H9 (cell line): Measurements from ENCODE around the gene HSD11B1L. TPM values are rescaled to one million over a fixed set of nuclear protein-coding genes. Genes with fewer than 3 reads are reported as not detected.

Source experiments
- DNase-seq: peaks from one replicate; pipeline ENCODE4 v3.0.0-alpha.2; 2017
- H2AFZ ChIP-seq: one replicate; pipeline ENCODE4 v1.6.1; 2013; ENCODE audit warnings: mild to moderate bottlenecking, low read length, control low read depth, moderate library complexity
- H2AK5ac ChIP-seq: 2 replicates; pipeline ENCODE4 v1.6.1; 2013; ENCODE audit warnings: low read length, control low read depth, mixed read lengths; ENCODE audit not compliant: insufficient read length
- H2BK120ac ChIP-seq: one replicate; pipeline ENCODE4 v1.6.1; 2013; ENCODE audit warnings: low read depth, mild to moderate bottlenecking, low read length, control low read depth, inconsistent platforms; ENCODE audit not compliant: poor library complexity, severe bottlenecking
- H2BK12ac ChIP-seq: 2 replicates; pipeline ENCODE4 v1.6.1; 2013; ENCODE audit warnings: low read length, control low read depth, mixed read lengths, low read depth; ENCODE audit not compliant: insufficient read length
- H2BK15ac ChIP-seq: 2 replicates; pipeline ENCODE4 v1.6.1; 2013; ENCODE audit warnings: low read depth, low read length, control low read depth
- H2BK20ac ChIP-seq: one replicate; pipeline ENCODE4 v1.6.1; 2013; ENCODE audit warnings: low read depth, mild to moderate bottlenecking, low read length, control low read depth, inconsistent platforms; ENCODE audit not compliant: poor library complexity, severe bottlenecking
- H2BK5ac ChIP-seq: 2 replicates; pipeline ENCODE4 v1.6.1; 2013; ENCODE audit warnings: low read length, control low read depth, mixed read lengths; ENCODE audit not compliant: insufficient read length
- H3K14ac ChIP-seq: 2 replicates; pipeline ENCODE4 v1.6.1; 2013; ENCODE audit warnings: low read length, control low read depth; ENCODE audit not compliant: insufficient read depth
- H3K18ac ChIP-seq: 2 replicates; pipeline ENCODE4 v1.6.1; 2013; ENCODE audit warnings: low read depth, mild to moderate bottlenecking, mixed read lengths, low read length, control low read depth; ENCODE audit not compliant: insufficient read length
- H3K23ac ChIP-seq: 2 replicates; pipeline ENCODE4 v1.6.1; 2013; ENCODE audit warnings: low read length, control low read depth, mixed read lengths, low read depth; ENCODE audit not compliant: insufficient read length
- H3K23me2 ChIP-seq: 2 replicates; pipeline ENCODE4 v1.6.1; 2013; ENCODE audit warnings: low read depth, mild to moderate bottlenecking, mixed read lengths, low read length, control low read depth; ENCODE audit not compliant: insufficient read length, poor library complexity, severe bottlenecking
- H3K27ac ChIP-seq: 2 replicates; pipeline ENCODE4 v1.5.1; 2013; ENCODE audit warnings: low read length, control low read depth, mixed read lengths, low read depth; ENCODE audit not compliant: insufficient read length
- H3K27me3 ChIP-seq: 2 replicates; pipeline ENCODE4 v1.6.1; 2013; ENCODE audit warnings: low read length, control low read depth, inconsistent platforms; ENCODE audit not compliant: insufficient read depth
- H3K4ac ChIP-seq: 2 replicates; pipeline ENCODE4 v1.6.1; 2013; ENCODE audit warnings: low read depth, mild to moderate bottlenecking, control low read depth, inconsistent platforms, low read length, moderate library complexity
- H3K4me1 ChIP-seq: 2 replicates; pipeline ENCODE4 v1.6.1; 2013; ENCODE audit warnings: low read length, control low read depth, inconsistent platforms; ENCODE audit not compliant: insufficient read depth
- H3K4me2 ChIP-seq: 2 replicates; pipeline ENCODE4 v1.6.1; 2013; ENCODE audit warnings: low read length, control low read depth, mixed read lengths; ENCODE audit not compliant: insufficient read length, insufficient read depth
- H3K56ac ChIP-seq: 2 replicates; pipeline ENCODE4 v1.6.1; 2013; ENCODE audit warnings: low read depth, mild to moderate bottlenecking, mixed read lengths, low read length, control low read depth; ENCODE audit not compliant: insufficient read length
- H3K79me1 ChIP-seq: 2 replicates; pipeline ENCODE4 v1.6.1; 2013; ENCODE audit warnings: low read depth, mild to moderate bottlenecking, moderate library complexity, low read length, control low read depth, inconsistent platforms; ENCODE audit not compliant: insufficient read depth, poor library complexity, severe bottlenecking
- H3K79me2 ChIP-seq: 2 replicates; pipeline ENCODE4 v1.6.1; 2013; ENCODE audit warnings: low read length, control low read depth, inconsistent platforms; ENCODE audit not compliant: insufficient read depth
- H3K9ac ChIP-seq: 2 replicates; pipeline ENCODE4 v1.6.1; 2013; ENCODE audit warnings: low read length, control low read depth, mixed read lengths; ENCODE audit not compliant: insufficient read length; ENCODE audit errors: extremely low read depth
- H3K9me3 ChIP-seq: one replicate; pipeline ENCODE4 v1.6.1; 2013; ENCODE audit warnings: low read depth, low read length, inconsistent platforms; ENCODE audit not compliant: control insufficient read depth
- H3T11ph ChIP-seq: one replicate; pipeline ENCODE4 v1.6.1; 2013; ENCODE audit warnings: mild to moderate bottlenecking, low read length, control low read depth, inconsistent platforms
- H4K20me1 ChIP-seq: one replicate; pipeline ENCODE4 v1.6.1; 2013; ENCODE audit not compliant: control insufficient read depth, insufficient read length, insufficient read depth
- H4K5ac ChIP-seq: 2 replicates; pipeline ENCODE4 v1.6.1; 2013; ENCODE audit warnings: low read depth, mild to moderate bottlenecking, mixed read lengths, low read length, control low read depth; ENCODE audit not compliant: insufficient read length
- H4K8ac ChIP-seq: replicated peaks from 2 replicates; pipeline ENCODE4 v1.6.1; 2013; ENCODE audit warnings: low read length, control low read depth, mixed read lengths, low read depth; ENCODE audit not compliant: insufficient read length
- H4K91ac ChIP-seq: 2 replicates; pipeline ENCODE4 v1.6.1; 2013; ENCODE audit warnings: low read depth, mild to moderate bottlenecking, moderate library complexity, mixed read lengths, low read length, control low read depth; ENCODE audit not compliant: insufficient read length
- H3K27ac Mint-ChIP-seq, 3 experiments: 2 replicates in 2 of 3; 3 replicates in 1 of 3; pipeline ENCODE4 v1.8.0; 2020 to 2021; ENCODE audit warnings: mixed read lengths in 3 of 3, mild to moderate bottlenecking in 1 of 3, moderate library complexity in 1 of 3
- H3K27me3 Mint-ChIP-seq: 2 replicates; pipeline ENCODE4 v1.8.0; 2021; ENCODE audit warnings: low read depth, mild to moderate bottlenecking, moderate library complexity, mixed read lengths
- H3K36me3 Mint-ChIP-seq, 3 experiments: 2 replicates in 2 of 3; 3 replicates in 1 of 3; pipeline ENCODE4 v1.8.0; 2020 to 2021; ENCODE audit warnings: low read depth in 3 of 3, mixed read lengths in 3 of 3; ENCODE audit not compliant: insufficient read depth in 1 of 3
- H3K4me1 Mint-ChIP-seq, 2 experiments: 2 replicates each; pipeline ENCODE4 v1.8.0; 2020; ENCODE audit warnings: mixed read lengths in 2 of 2
- H3K4me3 Mint-ChIP-seq, 2 experiments: 2 replicates in 1 of 2; 3 replicates in 1 of 2; pipeline ENCODE4 v1.8.0; 2020 to 2021; ENCODE audit warnings: mild to moderate bottlenecking in 2 of 2, mixed read lengths in 2 of 2, moderate library complexity in 1 of 2
- H3K9me3 Mint-ChIP-seq, 2 experiments: 2 replicates in 1 of 2; 3 replicates in 1 of 2; pipeline ENCODE4 v1.8.0; 2020; ENCODE audit warnings: mild to moderate bottlenecking in 2 of 2, mixed read lengths in 2 of 2, moderate library complexity in 1 of 2
- WGBS: extraction: QIAGEN DNeasy Blood & Tissue Kit; methylation state at CpG from one replicate; pipeline ENCODE4 v1.1.7; 2013; ENCODE audit warnings: missing lambda C conversion rate, low lambda C conversion rate, mixed read lengths; ENCODE audit not compliant: insufficient read length; ENCODE audit errors: extremely low coverage; 5-methylcytosine and 5-hydroxymethylcytosine counted together
- total RNA-seq: library from RNA; stranded (reverse); gene quantifications from 2 replicates; pipeline ENCODE4 v1.2.1, GENCODE V29; 2021
- TF ChIP-seq, protein P1 (sequence below): fragments of 200-600 bp; sonication (generic); conservative IDR thresholded peaks from 3 replicates; pipeline ENCODE4 v1.8.0; 2021; ENCODE audit warnings: antibody characterized with exemption, mild to moderate bottlenecking

HSD11B1L gene
- total RNA-seq, 1 experiment from 2014 or later, result 9.3 TPM

DNA sequence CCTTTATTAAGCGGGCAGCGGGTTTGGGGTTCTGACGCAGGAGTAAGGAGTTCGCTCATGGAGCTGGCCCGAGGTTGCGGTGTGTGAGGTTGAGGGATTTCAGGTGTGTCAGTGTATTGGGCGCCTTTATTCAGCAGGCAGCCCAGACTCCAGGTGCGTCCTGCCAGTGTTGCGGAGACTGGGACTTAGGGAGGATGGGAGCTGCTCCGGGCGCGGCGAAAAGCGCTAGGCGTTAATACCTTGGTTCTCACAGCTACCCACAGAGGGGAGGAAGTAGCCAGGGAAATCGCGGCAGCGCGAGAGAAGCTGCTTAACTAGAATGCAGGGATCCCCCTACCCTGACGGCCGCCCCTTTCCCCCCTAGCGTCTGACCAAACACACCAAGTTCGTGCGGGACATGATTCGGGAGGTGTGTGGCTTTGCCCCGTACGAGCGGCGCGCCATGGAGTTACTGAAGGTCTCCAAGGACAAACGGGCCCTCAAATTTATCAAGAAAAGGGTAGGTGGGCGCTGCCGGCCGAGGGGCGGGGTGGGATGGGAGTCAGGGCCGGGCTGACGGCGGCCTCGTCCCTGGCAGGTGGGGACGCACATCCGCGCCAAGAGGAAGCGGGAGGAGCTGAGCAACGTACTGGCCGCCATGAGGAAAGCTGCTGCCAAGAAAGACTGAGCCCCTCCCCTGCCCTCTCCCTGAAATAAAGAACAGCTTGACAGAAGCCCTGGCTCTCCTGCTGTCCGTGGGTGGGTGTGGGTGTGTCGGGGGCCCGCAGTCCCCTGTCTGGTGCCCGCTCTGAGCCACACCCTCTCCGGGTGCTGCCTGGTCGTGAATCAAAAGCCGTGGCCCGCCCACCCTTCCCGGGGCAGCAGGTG is 10.4 kb downstream of the HSD11B1L start:
- no peak overlapping the region for H2BK12ac ChIP-seq
- H3K14ac ChIP-seq, result no peak overlapping the region
- no peak overlapping the region for H2BK20ac ChIP-seq
- no peak overlapping the region for H2AFZ ChIP-seq
- H3K4me3 Mint-ChIP-seq, result peak overlapping the region; percentile 98 to 100
- H3K27ac ChIP-seq, result no peak overlapping the region
- no peaks in the 10 kb centered on the region for H3K79me1 ChIP-seq
- H3K79me2 ChIP-seq, result peaks cover 14% of the 10 kb centered on the region; the same call in 1 of the 2 replicates
- H4K8ac ChIP-seq, result no peak overlapping the region
- no peak overlapping the region for H2AK5ac ChIP-seq
- peaks cover 9% of the 10 kb centered on the region for H3K27me3 Mint-ChIP-seq
- peak overlapping the region; percentile 54 for H3K4me2 ChIP-seq
- H3K9me3 Mint-ChIP-seq, result peaks cover 5 to 6% of the 10 kb centered on the region in 2 experiments; a peak in 2 of 5 replicates
- H3K27me3 ChIP-seq, result no peaks in the 10 kb centered on the region
- no peak overlapping the region for H3K4ac ChIP-seq
- H4K5ac ChIP-seq, result no peak overlapping the region
- peak overlapping the region; percentile 98 for H3K9ac ChIP-seq
- H4K91ac ChIP-seq, result no peak overlapping the region
- WGBS, result no CpG with 5 or more reads among the region's 54 CpGs
- H3K9me3 ChIP-seq, result no peaks in the 10 kb centered on the region
- H3K27ac Mint-ChIP-seq, result peak overlapping the region; percentile 96 to 99 (median 99)
- no peak overlapping the region for H2BK5ac ChIP-seq
- H3K23me2 ChIP-seq, result peaks cover 5% of the 10 kb centered on the region
- H3K23ac ChIP-seq, result no peak overlapping the region
- H3K18ac ChIP-seq, result no peak overlapping the region
- peaks cover 31 to 52% (median 40%) of the 10 kb centered on the region in 3 experiments for H3K36me3 Mint-ChIP-seq
- DNase-seq, result peak; percentile 37
- H3K4me1 ChIP-seq, result no peaks in the 10 kb centered on the region
- no peak overlapping the region for H3K56ac ChIP-seq
- no peak overlapping the region for H2BK15ac ChIP-seq
- H2BK120ac ChIP-seq, result no peak overlapping the region
- TF ChIP-seq, protein P1, sequence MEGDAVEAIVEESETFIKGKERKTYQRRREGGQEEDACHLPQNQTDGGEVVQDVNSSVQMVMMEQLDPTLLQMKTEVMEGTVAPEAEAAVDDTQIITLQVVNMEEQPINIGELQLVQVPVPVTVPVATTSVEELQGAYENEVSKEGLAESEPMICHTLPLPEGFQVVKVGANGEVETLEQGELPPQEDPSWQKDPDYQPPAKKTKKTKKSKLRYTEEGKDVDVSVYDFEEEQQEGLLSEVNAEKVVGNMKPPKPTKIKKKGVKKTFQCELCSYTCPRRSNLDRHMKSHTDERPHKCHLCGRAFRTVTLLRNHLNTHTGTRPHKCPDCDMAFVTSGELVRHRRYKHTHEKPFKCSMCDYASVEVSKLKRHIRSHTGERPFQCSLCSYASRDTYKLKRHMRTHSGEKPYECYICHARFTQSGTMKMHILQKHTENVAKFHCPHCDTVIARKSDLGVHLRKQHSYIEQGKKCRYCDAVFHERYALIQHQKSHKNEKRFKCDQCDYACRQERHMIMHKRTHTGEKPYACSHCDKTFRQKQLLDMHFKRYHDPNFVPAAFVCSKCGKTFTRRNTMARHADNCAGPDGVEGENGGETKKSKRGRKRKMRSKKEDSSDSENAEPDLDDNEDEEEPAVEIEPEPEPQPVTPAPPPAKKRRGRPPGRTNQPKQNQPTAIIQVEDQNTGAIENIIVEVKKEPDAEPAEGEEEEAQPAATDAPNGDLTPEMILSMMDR, result no peak
- no peak overlapping the region for H3T11ph ChIP-seq
- no peaks in the 10 kb centered on the region for H4K20me1 ChIP-seq
- peaks cover 4 to 9% of the 10 kb centered on the region in 2 experiments for H3K4me1 Mint-ChIP-seq
